IPS-11a (cell line): Measurements from ENCODE around the gene L1TD1.
"Not testable (repeated sequence)": the region's sequence is repeated elsewhere in the genome, so short reads cannot be mapped to it uniquely, and the experiment has no call there.

Experiments
- H3K4me3 ChIP-seq: one replicate; pipeline ENCODE4 v1.5.1; 2013; ENCODE audit warnings: low read depth, low read length, control low read depth

The L1TD1 gene

GRCh38 chr1:62233926-62234450 lies 39.3 kb downstream of the L1TD1 start:
- H3K4me3 ChIP-seq: no peak overlapping the region

DNA sequence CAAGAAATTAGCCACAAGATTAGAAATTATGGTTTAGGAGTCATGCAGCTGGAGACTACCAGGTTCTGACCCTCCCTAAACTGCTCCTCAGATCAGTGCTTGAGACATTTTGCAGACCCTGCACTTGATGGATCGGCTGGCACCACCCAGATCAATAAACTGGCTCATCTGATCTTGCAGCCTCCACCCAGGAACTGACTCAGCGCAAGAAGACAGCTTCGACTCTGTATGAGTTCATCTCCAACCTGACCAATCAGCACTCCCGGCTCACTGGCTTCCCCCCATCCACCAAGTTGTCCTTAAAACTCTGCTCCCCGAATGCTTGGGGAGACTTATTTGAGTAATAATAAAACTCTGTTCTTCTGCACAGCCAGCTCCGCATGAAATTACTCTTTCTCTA lies 40.0 kb downstream of the L1TD1 start:
- no peak overlapping the region for H3K4me3 ChIP-seq

GRCh38 chr1:62235576-62235975 lies 40.9 kb downstream of the L1TD1 start:
- H3K4me3 ChIP-seq: no peak overlapping the region

- H3K4me3 ChIP-seq: no peak overlapping the region
Measured at GRCh38 chr1:62237361-62237760, 42.7 kb downstream of the L1TD1 start.

DNA sequence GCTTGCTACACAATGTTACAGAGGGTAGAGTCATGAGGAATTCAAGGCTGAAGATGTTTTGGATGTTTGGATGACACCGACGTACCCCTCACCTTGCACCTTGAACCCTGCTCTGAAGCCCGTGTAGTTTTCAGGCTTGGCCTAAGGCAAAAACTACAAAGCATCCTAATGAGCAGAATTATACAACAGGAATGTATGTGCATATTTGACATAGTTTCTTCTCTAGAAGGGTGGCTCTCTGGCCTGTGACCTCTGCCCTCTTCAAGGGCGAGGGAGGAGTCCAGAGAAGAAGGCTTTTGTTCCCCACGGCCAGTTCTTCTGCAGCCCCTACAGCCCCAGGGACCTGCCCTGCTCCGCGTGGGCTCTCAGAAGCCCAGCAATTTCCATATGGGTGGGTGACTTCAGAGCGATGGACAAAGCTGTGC lies 43.3 kb downstream of the L1TD1 start:
- no peak overlapping the region for H3K4me3 ChIP-seq

- no peak overlapping the region for H3K4me3 ChIP-seq
Measured at GRCh38 chr1:62238507-62238906, 43.9 kb downstream of the L1TD1 start.

DNA sequence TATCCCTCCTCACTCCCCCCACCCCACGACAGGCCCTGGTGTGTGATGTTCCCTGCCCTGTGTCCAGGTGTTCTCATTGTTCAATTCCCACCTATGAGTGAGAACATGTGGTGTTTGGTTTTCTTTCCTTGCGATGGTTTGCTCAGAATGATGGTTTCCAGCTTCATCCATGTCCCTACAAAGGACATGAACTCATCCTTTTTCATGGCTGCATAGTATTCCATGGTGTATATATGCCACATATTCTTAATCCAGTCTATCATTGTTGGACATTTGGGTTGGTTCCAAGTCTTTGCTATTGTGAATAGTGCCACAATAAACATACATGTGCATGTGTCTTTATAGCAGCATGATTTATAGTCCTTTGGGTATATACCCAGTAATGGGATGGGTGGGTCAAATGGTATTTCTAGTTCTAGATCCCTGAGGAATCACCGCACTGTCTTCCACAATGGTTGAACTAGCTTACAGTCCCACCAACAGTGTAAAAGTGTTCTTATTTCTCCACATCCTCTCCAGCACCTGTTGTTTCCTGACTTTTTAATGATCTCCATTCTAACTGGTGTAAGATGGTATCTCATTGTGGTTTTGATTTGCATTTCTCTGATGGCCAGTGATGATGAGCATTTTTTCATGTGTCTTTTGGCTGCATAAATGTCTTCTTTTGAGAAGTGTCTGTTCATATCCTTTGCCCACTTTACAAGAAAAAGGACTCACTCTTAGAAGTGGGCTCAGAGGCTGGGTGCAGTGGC lies 45.2 kb downstream of the L1TD1 start:
- not testable (repeated sequence) for H3K4me3 ChIP-seq

DNA sequence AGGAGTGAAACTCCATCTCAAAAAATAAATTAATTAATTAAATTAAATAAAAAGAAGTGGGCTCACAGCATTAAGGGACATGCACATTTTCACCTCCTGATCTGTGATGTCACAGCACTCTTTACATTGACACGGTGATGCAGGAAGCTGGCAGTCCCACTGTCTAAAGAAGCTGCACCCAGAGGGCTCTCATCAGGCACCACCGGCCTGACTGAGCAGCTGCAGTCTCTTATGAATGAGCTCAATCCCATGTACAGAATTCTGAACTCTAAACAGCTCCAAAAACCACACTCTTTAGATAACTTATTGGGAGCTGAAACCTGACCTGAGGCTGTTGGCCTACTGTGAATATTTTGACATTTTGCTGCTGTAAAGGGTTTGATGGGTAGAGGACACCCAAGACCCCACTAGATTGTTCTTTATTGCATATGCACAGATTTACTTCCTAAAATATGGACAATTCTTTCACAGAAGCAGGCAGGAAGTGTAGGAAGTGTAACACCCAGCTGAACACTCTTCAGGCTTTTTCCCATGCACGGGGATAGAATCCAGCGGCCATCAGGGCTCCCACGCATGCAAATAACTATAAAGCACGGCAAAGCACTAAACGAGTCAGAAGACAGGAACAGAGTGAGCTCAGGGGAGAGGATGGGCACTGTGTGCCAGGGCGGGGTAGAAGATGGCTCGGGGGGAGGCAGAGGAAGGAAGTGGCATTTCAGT lies 46.2 kb downstream of the L1TD1 start:
- H3K4me3 ChIP-seq: no peak overlapping the region

GRCh38 chr1:62241371-62242131 lies 46.9 kb downstream of the L1TD1 start:
- no peak overlapping the region for H3K4me3 ChIP-seq

DNA sequence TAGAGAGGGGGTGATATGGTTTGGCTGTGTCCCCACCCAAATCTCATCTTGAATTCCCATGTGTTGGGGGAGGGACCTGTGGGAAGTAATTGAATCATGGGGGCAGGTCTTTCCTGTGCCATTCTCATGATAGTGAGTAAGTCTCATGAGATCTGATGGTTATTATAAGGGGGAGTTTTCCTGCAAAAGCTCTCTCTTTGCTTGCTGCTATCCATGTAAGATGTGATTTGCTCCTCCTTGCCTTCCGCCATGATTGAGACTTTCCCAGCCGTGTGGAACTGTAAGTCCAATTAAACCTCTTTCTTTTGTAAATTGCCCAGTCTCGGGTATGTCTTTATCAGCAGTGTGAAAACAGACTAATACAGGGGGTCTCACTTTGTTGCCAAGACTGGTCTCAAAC lies 49.7 kb downstream of the L1TD1 start:
- not testable (repeated sequence) for H3K4me3 ChIP-seq

- no peak overlapping the region for H3K4me3 ChIP-seq
Measured at GRCh38 chr1:62245201-62245600, 50.6 kb downstream of the L1TD1 start.

DNA sequence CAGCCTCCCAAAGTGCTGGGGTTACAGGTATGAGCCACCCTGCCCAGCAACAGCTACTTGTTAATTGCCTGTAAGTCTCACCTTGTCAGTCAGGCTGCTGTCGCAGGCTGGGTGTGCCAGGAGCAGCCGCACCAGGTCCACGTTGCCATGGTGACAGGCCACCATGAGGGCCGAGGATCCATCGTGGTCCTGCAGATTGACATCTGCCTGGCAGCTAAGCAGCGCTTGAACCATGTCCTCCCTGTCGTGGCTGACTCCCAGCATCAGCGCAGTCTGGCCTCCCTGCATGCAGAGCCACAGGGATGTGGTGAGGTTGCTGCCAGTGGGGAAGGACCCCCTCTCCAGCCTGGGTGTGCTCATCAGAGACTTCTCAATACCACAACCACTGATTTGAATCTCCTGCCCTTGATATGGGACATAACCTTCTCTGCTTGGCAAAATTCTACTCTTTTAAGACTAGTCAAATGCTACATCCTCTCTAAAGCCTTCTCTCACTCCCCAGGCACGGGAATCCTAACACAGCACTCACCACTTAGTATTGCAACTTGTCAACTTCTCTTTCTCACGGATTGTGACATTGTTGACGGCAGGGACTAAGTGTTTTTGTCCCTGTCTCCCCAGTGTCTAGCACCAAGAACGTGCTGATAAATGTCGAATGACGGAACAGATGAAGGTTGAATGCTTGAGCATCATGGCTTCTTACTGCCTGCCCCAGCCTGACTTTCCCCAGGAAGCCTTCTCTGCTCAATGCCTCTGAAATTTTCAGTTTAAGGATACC lies 52.9 kb downstream of the L1TD1 start:
- H3K4me3 ChIP-seq: no peak overlapping the region

- no peak overlapping the region for H3K4me3 ChIP-seq
Measured at GRCh38 chr1:62250126-62250726, 55.6 kb downstream of the L1TD1 start.

- H3K4me3 ChIP-seq: no peak overlapping the region
Measured at GRCh38 chr1:62259551-62259950, 64.9 kb downstream of the L1TD1 start.

GRCh38 chr1:62260688-62261087 lies 66.0 kb downstream of the L1TD1 start:
- H3K4me3 ChIP-seq: no peak overlapping the region
